Retinal pigment epithelial cell (primary cell): ENCODE results near the gene PYGB.

ENCODE experiments used
- DNase-seq: peaks from one replicate; pipeline ENCODE4 v3.0.0-alpha.2; 2010; ENCODE audit warnings: low read depth
- H3K4me3 ChIP-seq: 2 replicates; pipeline ENCODE4 v1.5.1; 2011; ENCODE audit warnings: mild to moderate bottlenecking, low read length, control low read depth, moderate library complexity
- TF ChIP-seq, protein P1 (sequence below): conservative IDR thresholded peaks from 2 replicates; pipeline ENCODE4 v1.5.1; 2011; ENCODE audit warnings: low read depth, low read length, control low read depth, inconsistent platforms

The PYGB gene

DNA sequence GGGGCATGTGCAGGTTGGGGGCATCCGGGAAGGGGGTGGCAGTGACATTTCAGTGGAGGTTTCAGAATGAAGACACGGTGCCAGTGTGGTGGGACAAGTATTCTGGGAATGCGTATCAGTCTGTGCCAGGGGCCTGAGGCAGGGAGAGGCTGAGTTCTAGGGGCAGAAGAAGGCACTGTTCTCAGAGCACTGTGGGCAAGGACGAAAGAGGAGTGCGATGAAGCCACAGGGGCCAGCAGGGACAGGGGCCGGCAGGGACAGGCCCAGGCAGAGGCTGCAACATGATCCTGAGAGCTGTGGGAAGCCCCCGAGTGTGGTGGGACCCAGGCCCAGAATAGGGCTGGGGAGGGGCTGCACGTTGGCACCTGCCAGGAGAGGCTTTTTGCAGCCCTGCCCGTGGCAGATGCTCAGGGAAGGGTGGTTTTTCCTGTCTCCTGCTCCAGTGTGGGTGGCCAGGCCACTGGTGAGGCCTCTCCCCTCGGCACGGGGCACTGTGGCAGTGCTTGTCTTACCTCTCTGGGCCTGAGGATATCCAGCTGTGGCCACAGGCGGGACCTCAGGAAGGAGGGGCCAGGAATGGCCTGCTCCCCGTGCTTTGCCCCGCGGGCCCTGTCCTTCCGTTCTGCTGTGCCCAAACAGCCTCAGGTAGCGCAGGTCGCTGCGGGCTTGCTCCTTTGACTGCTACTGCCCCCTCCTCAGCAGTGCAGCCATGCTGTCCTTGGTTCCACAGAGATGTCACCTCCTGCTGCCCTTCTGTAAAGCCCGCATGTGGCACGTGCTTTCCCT lies 42.4 kb upstream of the PYGB start:
- TF ChIP-seq, protein P1, sequence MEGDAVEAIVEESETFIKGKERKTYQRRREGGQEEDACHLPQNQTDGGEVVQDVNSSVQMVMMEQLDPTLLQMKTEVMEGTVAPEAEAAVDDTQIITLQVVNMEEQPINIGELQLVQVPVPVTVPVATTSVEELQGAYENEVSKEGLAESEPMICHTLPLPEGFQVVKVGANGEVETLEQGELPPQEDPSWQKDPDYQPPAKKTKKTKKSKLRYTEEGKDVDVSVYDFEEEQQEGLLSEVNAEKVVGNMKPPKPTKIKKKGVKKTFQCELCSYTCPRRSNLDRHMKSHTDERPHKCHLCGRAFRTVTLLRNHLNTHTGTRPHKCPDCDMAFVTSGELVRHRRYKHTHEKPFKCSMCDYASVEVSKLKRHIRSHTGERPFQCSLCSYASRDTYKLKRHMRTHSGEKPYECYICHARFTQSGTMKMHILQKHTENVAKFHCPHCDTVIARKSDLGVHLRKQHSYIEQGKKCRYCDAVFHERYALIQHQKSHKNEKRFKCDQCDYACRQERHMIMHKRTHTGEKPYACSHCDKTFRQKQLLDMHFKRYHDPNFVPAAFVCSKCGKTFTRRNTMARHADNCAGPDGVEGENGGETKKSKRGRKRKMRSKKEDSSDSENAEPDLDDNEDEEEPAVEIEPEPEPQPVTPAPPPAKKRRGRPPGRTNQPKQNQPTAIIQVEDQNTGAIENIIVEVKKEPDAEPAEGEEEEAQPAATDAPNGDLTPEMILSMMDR, result no peak
- no peak for DNase-seq
- H3K4me3 ChIP-seq, result no peak overlapping the region

DNA sequence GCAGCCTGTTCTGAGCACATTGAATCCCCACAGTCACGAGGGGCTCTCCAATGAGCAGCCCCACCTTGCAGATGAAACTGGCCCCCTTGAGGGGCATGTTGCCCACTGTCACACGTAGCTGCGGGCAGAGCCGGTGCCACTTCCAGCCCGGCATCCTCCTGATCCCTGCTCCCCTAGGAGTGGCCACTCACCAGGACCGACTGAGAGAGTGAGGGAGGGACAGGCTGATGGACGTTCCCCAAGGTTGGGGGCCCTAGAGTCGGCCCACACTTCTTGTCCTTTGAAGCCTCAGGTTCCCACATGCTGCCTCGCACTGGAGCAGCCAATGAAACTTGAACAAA lies 41.9 kb upstream of the PYGB start:
- no peak overlapping the region for H3K4me3 ChIP-seq
- TF ChIP-seq, protein P1, result no peak
- no peak for DNase-seq

DNA sequence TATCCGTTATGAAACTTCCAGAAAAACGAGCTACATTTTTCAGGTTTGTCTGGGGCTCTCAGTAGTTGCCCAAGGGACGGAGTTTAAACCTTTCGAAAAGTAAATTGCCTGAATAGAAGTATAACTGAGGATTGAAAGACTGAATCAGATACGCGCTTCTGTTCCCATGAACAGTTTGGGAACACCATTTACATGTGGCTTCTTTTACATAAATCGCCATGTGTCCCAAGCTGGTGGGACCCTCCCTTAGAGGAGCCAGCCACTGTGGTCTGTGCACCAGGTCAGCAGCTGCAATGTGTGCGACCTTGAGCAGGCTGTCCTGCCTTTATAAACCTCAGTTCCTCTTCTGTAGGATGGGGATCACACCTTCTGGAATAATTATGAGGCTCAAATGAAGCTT lies 41.3 kb upstream of the PYGB start:
- TF ChIP-seq, protein P1, result no peak
- no peak for DNase-seq
- H3K4me3 ChIP-seq, result no peak overlapping the region

DNA sequence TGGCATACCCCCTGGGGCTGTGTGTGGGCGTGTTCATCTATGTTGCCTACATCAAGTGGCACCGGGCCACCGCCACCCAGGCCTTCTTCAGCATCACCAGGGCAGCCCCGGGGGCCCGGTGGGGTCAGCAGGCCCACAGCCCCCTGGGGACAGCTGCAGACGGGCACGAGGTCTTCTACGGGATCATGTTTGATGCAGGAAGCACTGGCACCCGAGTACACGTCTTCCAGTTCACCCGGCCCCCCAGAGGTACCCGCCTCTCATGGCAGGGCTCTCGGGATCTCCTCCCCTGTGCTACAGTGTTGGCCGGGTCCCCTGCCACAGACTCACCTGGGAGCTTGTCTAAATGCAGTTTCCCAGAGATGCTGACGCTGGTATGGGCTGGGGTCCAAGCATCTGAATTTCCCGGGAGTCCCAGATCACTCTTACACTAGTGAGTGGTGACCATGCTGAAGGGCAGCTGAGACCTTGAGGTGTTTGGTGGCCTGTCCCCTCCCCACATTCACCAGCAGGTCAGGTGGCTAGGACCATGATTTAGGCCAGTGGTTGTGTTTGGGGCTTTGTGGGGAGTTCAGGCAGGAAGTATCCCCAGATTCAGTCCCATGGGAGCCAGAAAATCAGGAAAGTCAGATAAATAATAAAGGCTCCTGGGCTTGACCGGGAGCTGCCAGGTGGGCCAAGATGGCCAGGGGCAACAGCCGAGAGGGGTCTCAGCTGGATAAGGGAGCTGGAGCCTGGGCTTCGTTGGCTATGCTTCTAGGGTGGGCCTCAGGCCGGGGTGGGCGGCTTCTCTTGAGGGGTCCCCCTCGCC lies 40.5 kb upstream of the PYGB start:
- H3K4me3 ChIP-seq, result no peak overlapping the region
- TF ChIP-seq, protein P1, result no peak
- DNase-seq, result no peak

DNA sequence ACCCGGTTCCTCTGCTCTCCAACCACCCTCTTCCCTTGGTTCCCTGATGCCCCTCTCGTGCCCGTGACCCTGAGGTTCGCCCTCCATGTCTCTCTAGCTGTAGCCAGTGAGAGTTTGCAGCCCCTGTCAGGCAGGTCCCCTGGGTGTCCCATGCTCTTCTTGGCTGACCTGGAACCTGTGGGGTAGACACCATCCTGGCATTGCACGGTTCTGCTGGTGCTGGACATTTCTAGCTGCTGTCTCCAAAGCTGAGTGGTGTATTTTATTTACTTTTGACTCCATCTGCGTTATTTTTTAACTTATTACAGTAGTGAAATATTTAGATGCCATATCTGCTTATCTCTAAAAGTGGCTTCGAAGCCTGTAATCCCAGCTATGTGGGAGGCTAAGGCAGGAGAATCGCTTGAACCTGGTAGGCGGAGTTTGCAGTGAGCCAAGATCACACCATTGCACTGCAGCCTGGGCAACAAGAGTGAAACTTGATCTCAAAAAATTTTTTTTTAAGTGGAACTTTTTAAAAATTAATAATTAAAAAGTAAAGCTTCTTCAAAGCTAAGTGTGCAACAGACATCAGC lies 39.8 kb upstream of the PYGB start:
- no peak for DNase-seq

DNA sequence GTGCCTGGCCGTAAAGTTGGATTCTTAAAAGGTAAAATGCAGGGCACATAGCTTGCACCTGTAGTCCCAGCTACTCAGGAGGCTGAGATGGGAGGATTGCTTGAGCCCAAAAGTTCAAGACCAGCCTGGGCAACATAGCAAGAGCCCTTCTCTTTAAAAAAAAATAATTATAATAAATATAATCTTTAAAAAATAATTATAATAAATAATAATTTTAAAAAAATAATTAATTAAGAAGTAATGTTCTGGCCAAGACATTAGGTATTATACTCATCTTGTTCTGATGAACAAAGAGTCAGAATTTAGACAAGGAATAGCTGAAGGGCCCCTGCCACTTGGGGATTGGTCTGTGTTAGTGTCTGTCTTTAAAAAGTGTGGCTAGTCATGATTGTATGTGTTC lies 38.5 kb upstream of the PYGB start:
- TF ChIP-seq, protein P1, result no peak
- no peak overlapping the region for H3K4me3 ChIP-seq
- no peak for DNase-seq

More for the DNA sequence above, 39.8 kb upstream of the PYGB start:
- no peak overlapping the region for H3K4me3 ChIP-seq
- TF ChIP-seq, protein P1, result no peak

DNA sequence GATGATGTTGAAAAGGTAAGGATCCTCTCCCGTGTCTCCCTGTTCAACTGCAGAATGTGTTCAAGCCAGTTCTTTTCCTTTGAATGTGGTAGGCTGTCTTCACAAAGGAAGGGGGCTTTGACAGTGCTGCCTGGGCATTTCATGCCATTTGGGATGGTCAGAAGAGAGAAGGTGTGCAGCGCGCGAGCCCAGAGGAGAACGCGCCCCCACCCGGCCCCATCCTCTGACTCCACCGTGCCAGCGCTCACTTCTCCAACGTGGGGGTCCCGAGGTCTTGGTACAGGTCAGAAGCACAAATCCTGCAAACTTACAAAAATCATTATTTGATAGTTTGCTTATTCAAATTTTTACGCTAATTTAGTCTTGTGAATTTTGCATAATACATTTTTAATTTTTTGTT lies 38.0 kb upstream of the PYGB start:
- H3K4me3 ChIP-seq, result no peak overlapping the region
- TF ChIP-seq, protein P1, result no peak
- no peak for DNase-seq
